Astrocyte of the cerebellum (primary cell): Measurements from ENCODE around the gene LSS.

Experiments
- DNase-seq: peaks from one replicate; pipeline ENCODE4 v3.0.0-alpha.2; 2011; ENCODE audit warnings: low read depth
- H3K4me3 ChIP-seq: 2 replicates; pipeline ENCODE4 v1.5.1; 2011; ENCODE audit warnings: mild to moderate bottlenecking, low read depth, low read length, moderate library complexity
- CTCF ChIP-seq: IDR thresholded peaks from 2 replicates; pipeline ENCODE4 v1.5.1; 2012; ENCODE audit warnings: low read length, low read depth, moderate library complexity, mild to moderate bottlenecking; ENCODE audit errors: missing control alignments
- in situ Hi-C: cut with HindIII; loops from 2 replicates; pipeline ENCODE4 v1.10.0; 2017; ENCODE audit warnings: low sequenced_read_pairs

Gene LSS

GRCh38 chr21:46228345-46229051 is at the start of gene LSS:
Gene LSS, minus strand, starts transcription at chr21:46228774. Its CDS starts 29 bp downstream, at chr21:46228745.
- DNase-seq: peak; percentile 95
- peak within 1 kb of the TSS; percentile 62 for H3K4me3 ChIP-seq
- TF ChIP-seq CTCF: no peak
- in situ Hi-C loops: no loop called here

GRCh38 chr21:46274797-46275390 is 46.3 kb upstream of the LSS start:
- no peak for TF ChIP-seq CTCF
- H3K4me3 ChIP-seq: no peak overlapping the region
- in situ Hi-C loops: no loop called here
- DNase-seq: no peak

GRCh38 chr21:46273341-46273740 is 44.8 kb upstream of the LSS start:
- TF ChIP-seq CTCF: no peak
- in situ Hi-C loops: no loop called here
- H3K4me3 ChIP-seq: no peak overlapping the region
- DNase-seq: no peak

- TF ChIP-seq CTCF: no peak
- H3K4me3 ChIP-seq: no peak overlapping the region
- in situ Hi-C loops: no loop called here
- DNase-seq: no peak
Observed at GRCh38 chr21:46269466-46269865, 40.9 kb upstream of the LSS start.

- H3K4me3 ChIP-seq: no peak overlapping the region
- in situ Hi-C loops: no loop called here
- no peak for DNase-seq
- TF ChIP-seq CTCF: no peak
Observed at GRCh38 chr21:46268371-46268770, 39.8 kb upstream of the LSS start.

GRCh38 chr21:46266946-46267345 is 38.4 kb upstream of the LSS start:
- in situ Hi-C loops: no loop called here
- no peak for TF ChIP-seq CTCF
- no peak overlapping the region for H3K4me3 ChIP-seq
- no peak for DNase-seq
